ENCODE measurements around the gene VGF.

DNA sequence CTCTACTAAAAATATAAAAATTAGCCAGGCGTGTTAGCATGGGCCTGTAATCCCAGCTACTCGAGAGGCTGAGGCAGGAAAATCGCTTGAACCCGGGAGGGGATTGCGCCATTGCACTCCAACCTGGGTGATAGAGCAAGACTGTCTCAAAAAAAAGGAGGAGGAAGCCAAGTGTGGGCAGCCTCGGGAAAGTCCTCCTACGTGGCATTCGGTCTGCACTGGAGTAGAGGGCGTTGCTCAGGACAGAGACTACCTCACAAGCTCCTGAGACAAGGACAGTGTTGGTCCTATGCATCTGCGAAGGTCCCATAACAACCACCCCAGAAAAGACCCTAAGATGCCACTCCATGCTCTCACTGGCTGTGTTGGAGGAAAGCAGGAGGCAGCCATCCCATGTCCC, 48.5 kb downstream of the VGF start:
- TF ChIP-seq, protein P1, sequence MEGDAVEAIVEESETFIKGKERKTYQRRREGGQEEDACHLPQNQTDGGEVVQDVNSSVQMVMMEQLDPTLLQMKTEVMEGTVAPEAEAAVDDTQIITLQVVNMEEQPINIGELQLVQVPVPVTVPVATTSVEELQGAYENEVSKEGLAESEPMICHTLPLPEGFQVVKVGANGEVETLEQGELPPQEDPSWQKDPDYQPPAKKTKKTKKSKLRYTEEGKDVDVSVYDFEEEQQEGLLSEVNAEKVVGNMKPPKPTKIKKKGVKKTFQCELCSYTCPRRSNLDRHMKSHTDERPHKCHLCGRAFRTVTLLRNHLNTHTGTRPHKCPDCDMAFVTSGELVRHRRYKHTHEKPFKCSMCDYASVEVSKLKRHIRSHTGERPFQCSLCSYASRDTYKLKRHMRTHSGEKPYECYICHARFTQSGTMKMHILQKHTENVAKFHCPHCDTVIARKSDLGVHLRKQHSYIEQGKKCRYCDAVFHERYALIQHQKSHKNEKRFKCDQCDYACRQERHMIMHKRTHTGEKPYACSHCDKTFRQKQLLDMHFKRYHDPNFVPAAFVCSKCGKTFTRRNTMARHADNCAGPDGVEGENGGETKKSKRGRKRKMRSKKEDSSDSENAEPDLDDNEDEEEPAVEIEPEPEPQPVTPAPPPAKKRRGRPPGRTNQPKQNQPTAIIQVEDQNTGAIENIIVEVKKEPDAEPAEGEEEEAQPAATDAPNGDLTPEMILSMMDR (IDR thresholded peaks at IDR 0.05): no peak
- no peak for TF ChIP-seq EZH2 (IDR thresholded peaks at IDR 0.05; ENCODE audit: borderline replicate concordance, insufficient read depth, low read depth, low read length, poor library complexity, severe bottlenecking)

Data from B cell (primary cell).